Measurements from ENCODE around the gene SLC2A11.

Gene SLC2A11

GRCh38 chr22:23857606-23858483 is at the start of gene SLC2A11:
Gene SLC2A11 (plus strand): TSS chr22:23857875. CDS start chr22:23858000, 125 bp downstream.
- DNase-seq, result peak; percentile 96

- no peak for DNase-seq
Measured at GRCh38 chr22:23812378-23812777, 45.3 kb upstream of the SLC2A11 start.

GRCh38 chr22:23815541-23816155 is 42.0 kb upstream of the SLC2A11 start:
- DNase-seq, result no peak

GRCh38 chr22:23816156-23816976 is 41.3 kb upstream of the SLC2A11 start:
- no peak for DNase-seq

GRCh38 chr22:23817146-23817545 is 40.5 kb upstream of the SLC2A11 start:
- no peak for DNase-seq

- no peak for DNase-seq
Measured at GRCh38 chr22:23818541-23818940, 39.1 kb upstream of the SLC2A11 start.

- DNase-seq, result no peak
Measured at GRCh38 chr22:23820748-23821211, 36.9 kb upstream of the SLC2A11 start.

GRCh38 chr22:23822101-23822671 is 35.5 kb upstream of the SLC2A11 start:
- no peak for DNase-seq

GRCh38 chr22:23823331-23823791 is 34.3 kb upstream of the SLC2A11 start:
- no peak for DNase-seq

GRCh38 chr22:23824476-23825245 is 33.0 kb upstream of the SLC2A11 start:
- no peak for DNase-seq

GRCh38 chr22:23825246-23825905 is 32.3 kb upstream of the SLC2A11 start:
- no peak for DNase-seq

GRCh38 chr22:23826510-23827350 is 30.9 kb upstream of the SLC2A11 start:
- DNase-seq, result no peak

- DNase-seq, result no peak
Measured at GRCh38 chr22:23827351-23827995, 30.2 kb upstream of the SLC2A11 start.

- no peak for DNase-seq
Measured at GRCh38 chr22:23828800-23829680, 28.6 kb upstream of the SLC2A11 start.

- DNase-seq, result no peak
Measured at GRCh38 chr22:23829845-23830372, 27.8 kb upstream of the SLC2A11 start.

GRCh38 chr22:23831261-23831660 is 26.4 kb upstream of the SLC2A11 start:
- no peak for DNase-seq

GRCh38 chr22:23831781-23832180 is 25.9 kb upstream of the SLC2A11 start:
- no peak for DNase-seq

GRCh38 chr22:23832226-23833016 is 25.3 kb upstream of the SLC2A11 start:
- DNase-seq, result no peak

Measured in CD4-positive, alpha-beta T cell treated with Interleukin-17A for 1 hour (primary cell).